ENCODE measurements around the gene MB21D2. TPM values are rescaled to one million over a fixed set of nuclear protein-coding genes. Genes with fewer than 3 reads are reported as not detected.

The MB21D2 gene
- total RNA-seq, 1 donor from 2014 or later = 15.1 TPM

GRCh38 chr3:192918275-192918588 lies 576 bp upstream of the MB21D2 start:
- peak overlapping the region; percentile 92 for H3K4me3 ChIP-seq
- no peaks in the 10 kb centered on the region for H3K36me3 ChIP-seq
- H2AFZ ChIP-seq (replicated peaks) = peak overlapping the region; percentile 93
- H3K4me1 ChIP-seq = peaks cover 24% of the 10 kb centered on the region
- peaks cover 5% of the 10 kb centered on the region for H3K27me3 Mint-ChIP-seq (ENCODE audit: insufficient read depth, low read depth)
- H3K9me3 Mint-ChIP-seq = no peaks in the 10 kb centered on the region
- H3K4me1 Mint-ChIP-seq = peaks cover 23% of the 10 kb centered on the region
- H4K20me1 ChIP-seq (ENCODE audit: low read depth) = peaks cover 28% of the 10 kb centered on the region
- peak overlapping the region; percentile 91 for H3K4me2 ChIP-seq
- no peaks in the 10 kb centered on the region for H3K36me3 Mint-ChIP-seq
- no peak overlapping the region for H3K27ac ChIP-seq
- DNase-seq (ENCODE audit: low spot score) = no peak
- H3K9me3 ChIP-seq (ENCODE audit: low read depth) = no peaks in the 10 kb centered on the region
- peaks cover 34% of the 10 kb centered on the region for H3K79me2 ChIP-seq (ENCODE audit: low read depth)
- peak overlapping the region; percentile 92 for H3K27ac Mint-ChIP-seq
- TF ChIP-seq CTCF (IDR thresholded peaks at IDR 0.05) (peak; percentile 26), EZH2phosphoT487 (IDR thresholded peaks at IDR 0.05) (no peak)
- H3K4me3 Mint-ChIP-seq = peak overlapping the region; percentile 98
- no peak overlapping the region for H3K9ac ChIP-seq
- H3K27me3 ChIP-seq = peaks cover 28% of the 10 kb centered on the region
- peaks cover 30% of the 10 kb centered on the region for H3F3A ChIP-seq (ENCODE audit: low read depth)

GRCh38 chr3:192917028-192917403 lies 640 bp downstream of the MB21D2 start:
- Mint-ChIP-seq H3K36me3 (no peaks in the 10 kb centered on the region), H3K4me3 (peak overlapping the region; percentile 97), H3K9me3 (no peaks in the 10 kb centered on the region), H3K27ac (no peak overlapping the region), H3K4me1 (peaks cover 21% of the 10 kb centered on the region), H3K27me3 (ENCODE audit: insufficient read depth, low read depth) (peaks cover 8% of the 10 kb centered on the region)
- Histone ChIP-seq H3K27me3 (peaks cover 28% of the 10 kb centered on the region), H2AFZ (replicated peaks) (peak overlapping the region; percentile 93), H3K79me2 (ENCODE audit: low read depth) (peaks cover 46% of the 10 kb centered on the region), H3K4me3 (peak overlapping the region; percentile 92), H3K9ac (peak overlapping the region; percentile 16), H3K4me1 (peaks cover 24% of the 10 kb centered on the region), H3F3A (ENCODE audit: low read depth) (peaks cover 30% of the 10 kb centered on the region), H3K27ac (no peak overlapping the region), H3K4me2 (peak overlapping the region; percentile 91), H4K20me1 (ENCODE audit: low read depth) (peaks cover 28% of the 10 kb centered on the region), H3K9me3 (ENCODE audit: low read depth) (no peaks in the 10 kb centered on the region), H3K36me3 (no peaks in the 10 kb centered on the region)
- TF ChIP-seq EZH2phosphoT487 (IDR thresholded peaks at IDR 0.05) (no peak), CTCF (IDR thresholded peaks at IDR 0.05) (no peak), EZH2 (IDR thresholded peaks at IDR 0.05) (no peak)
- no peak for DNase-seq (ENCODE audit: low spot score)

GRCh38 chr3:192916371-192917027 lies 1.2 kb downstream of the MB21D2 start:
- TF ChIP-seq EZH2 (IDR thresholded peaks at IDR 0.05) = peak; percentile 20
- TF ChIP-seq CTCF (IDR thresholded peaks at IDR 0.05) = no peak
- TF ChIP-seq EZH2phosphoT487 (IDR thresholded peaks at IDR 0.05) = no peak
- Histone ChIP-seq H3K36me3 (no peaks in the 10 kb centered on the region), H3K4me3 (peak overlapping the region; percentile 92), H3K27me3 (peaks cover 28% of the 10 kb centered on the region), H3K79me2 (ENCODE audit: low read depth) (peaks cover 51% of the 10 kb centered on the region), H3F3A (ENCODE audit: low read depth) (peaks cover 30% of the 10 kb centered on the region), H3K9me3 (ENCODE audit: low read depth) (no peaks in the 10 kb centered on the region), H3K4me2 (peak overlapping the region; percentile 91), H2AFZ (replicated peaks) (peak overlapping the region; percentile 93), H3K4me1 (peaks cover 24% of the 10 kb centered on the region), H4K20me1 (ENCODE audit: low read depth) (peaks cover 28% of the 10 kb centered on the region), H3K27ac (no peak overlapping the region), H3K9ac (no peak overlapping the region)
- Mint-ChIP-seq H3K4me1 (peaks cover 20% of the 10 kb centered on the region), H3K9me3 (no peaks in the 10 kb centered on the region), H3K4me3 (peak overlapping the region; percentile 97), H3K36me3 (no peaks in the 10 kb centered on the region), H3K27me3 (ENCODE audit: insufficient read depth, low read depth) (peaks cover 8% of the 10 kb centered on the region), H3K27ac (no peak overlapping the region)
- DNase-seq (ENCODE audit: low spot score) = peak; percentile 74
